Head of caudate nucleus (tissue), 42 donors: ENCODE results near the gene C5orf46.
"Not testable (repeated sequence)": the region's sequence is repeated elsewhere in the genome, so short reads cannot be mapped to it uniquely, and the experiment has no call there.

ENCODE experiments used
- DNase-seq, 42 donors: peaks; one replicate each; pipeline versions ENCODE4 v3.0.0 to v3.0.0-alpha.2; 2020 to 2021; ENCODE audit warnings: mixed read lengths in 7 of 42
- intact Hi-C: fragments of 100-400 bp; cut with DNase I; formaldehyde crosslinking; loops from one replicate; pipeline ENCODE4 v1.15.0; 2022

C5orf46 gene

DNA sequence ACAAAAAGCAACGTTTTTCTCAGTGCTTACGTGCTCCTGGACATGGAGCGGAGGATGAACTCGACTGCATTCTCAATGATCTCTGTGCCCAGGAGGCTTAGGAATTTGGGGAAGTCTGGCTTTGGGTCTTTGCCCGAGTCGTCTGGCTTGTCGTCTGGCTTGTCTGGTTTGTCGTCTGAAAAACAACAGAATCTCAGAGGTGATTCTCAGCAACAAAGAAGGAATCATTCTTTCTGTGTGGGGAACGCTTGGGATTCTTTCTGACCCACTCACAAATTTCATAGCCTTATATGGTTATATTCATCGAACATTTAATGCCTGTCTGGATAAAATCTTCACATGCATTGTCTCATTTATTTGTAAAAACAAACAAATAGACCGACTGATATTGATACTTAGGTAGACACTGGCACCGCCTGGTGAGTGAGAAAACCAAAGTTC is 4.7 kb downstream of the C5orf46 start:
- intact Hi-C loops, result no loop called here
- DNase-seq, result peak in 3 of 42 donors; percentile 2 to 42 (median 10)

DNA sequence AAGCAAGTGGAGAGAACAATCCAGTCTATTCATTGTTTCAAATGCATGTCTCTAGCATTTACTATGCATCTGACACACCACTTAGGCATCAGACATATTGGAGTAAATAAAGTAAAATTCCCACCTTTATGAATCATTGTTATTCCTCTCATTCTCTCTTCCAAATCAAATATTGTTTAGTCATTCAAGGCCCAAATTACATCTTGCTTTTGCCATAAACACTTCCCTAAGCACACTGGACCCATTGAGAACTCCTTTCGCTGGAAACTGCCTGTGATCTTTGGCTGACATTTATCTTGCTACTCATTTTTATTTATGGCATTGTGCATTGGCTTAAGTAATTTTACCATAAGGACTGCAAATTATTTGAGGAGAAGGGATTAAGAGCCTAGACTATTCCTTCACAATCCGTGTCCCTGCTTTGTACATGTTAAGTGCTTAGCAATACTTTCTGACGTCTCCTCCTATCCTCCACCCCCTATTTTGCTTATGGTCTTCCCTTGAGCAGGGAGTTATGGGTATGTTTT is 7.4 kb downstream of the C5orf46 start:
- intact Hi-C loops, result no loop called here
- DNase-seq, result no peak

DNA sequence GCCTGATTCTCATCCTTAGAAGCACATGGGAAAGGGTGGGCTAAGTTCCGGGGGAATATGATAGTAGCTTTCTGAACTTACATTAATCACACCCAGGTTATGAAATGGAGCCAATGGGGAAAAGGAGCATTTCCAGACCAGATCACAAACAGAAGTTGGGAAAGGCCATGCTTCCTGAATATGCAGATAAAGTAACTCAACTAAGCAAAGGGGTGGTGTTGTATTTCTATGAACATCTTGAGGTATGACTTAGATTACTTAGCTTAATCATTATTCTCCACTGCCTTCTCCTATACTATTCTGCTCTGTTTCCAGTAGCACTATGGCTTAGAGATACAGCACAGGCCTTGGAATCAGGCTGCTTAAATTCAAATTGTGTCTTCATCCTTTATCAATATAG is 10.5 kb downstream of the C5orf46 start:
- intact Hi-C loops, result no loop called here
- no peak for DNase-seq

DNA sequence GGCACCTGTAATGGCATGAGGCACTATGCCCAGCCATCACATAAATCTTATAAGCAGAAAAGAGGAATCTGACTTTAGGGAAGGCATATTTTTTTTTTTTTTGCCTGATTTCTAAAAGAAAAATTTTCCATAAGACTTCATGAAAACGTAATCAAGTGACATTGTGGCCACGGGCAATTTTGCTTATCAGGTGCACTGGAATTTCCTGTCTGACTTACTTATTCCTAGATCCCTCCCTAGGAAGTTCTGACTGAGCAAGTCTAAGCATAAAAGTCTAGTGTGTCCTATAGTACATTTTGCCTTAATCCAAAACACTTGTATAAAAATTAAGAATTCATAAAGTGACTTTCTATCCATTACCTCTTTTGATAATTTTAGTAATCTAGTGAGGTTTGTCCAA is 12.5 kb downstream of the C5orf46 start:
- no peak for DNase-seq
- intact Hi-C loops, result no loop called here

DNA sequence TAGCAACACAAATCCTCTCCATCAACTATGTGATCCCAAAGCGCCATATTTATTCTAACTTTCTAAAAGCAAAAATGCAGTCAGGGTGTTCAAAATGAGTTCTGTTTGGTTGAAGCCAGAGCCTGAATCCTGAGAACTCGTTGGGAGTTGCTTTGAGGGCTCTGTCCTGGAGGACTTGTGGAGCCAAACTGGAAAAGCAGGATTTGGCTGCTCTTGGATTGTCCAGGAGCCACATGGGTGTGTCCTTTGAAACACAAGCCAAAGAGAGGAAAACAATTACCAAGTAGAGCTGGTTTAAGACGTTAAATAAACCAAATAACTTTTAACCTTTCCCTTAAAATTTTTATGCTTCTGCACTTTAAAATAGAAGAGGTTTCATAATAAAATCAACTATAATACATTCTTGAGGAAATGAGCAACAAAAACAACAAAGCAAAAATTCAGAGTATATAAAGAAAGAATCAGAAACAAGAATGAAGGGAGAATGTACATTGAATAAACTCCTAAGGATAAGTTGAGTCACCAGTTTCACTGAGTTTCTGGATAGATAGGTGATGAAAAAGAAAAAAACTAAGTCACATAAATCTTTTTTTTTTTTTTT is 13.5 kb downstream of the C5orf46 start:
- DNase-seq, result no peak
- intact Hi-C loops, result no loop called here

DNA sequence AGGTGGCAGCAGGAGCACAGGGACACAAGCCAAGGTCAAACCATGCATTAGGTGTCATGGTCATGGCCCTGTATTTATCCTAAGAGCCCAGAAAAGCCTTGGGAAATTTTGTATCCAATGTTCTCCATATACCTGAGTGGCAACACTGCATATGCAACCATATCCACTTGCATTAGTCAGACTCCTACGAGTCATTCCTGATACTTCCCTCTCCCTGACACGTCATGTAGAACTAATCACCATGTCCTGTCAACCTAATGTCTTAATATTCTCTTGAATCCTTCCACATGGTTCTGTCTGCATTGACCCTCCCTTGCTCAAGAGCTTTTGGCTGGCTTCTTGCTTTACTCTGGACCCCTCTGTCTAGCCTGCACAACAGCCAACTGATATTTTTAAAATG is 18.4 kb downstream of the C5orf46 start:
- DNase-seq, result no peak
- intact Hi-C loops, result loop anchor here (5.0 kb wide), 1 partner anchor 44 kb away; no protein-coding TSS in a partner anchor

DNA sequence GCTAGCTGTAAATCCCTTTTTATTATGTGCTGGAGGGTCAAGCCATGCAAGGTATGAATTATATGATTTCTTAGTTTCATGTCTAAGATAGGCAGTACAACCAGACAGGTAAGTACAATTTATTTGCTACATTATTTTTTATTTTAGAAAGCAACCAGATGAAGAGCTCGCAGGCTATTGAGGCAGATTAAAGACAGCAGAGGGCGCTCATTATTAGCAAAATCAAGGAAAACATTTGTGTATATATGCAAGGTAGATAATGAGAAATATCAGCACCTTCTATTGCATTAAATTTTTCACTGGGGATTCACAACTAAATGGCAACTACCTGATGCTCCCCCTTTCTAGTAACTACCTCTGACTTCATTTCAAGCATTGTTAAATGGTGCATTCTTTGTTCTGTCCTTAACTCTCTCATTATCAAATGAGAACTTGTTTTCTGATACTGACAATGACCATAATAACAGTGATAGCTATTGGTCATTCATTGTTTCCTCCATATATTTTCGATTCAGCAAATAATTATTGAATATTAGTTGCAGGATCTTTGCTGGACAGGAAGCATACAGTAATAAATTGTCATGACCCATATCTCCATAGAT is 19.2 kb downstream of the C5orf46 start:
- DNase-seq, result peak in 9 of 42 donors; percentile 7 to 46 (median 13)
- intact Hi-C loops, result loop anchor here (5.0 kb wide), 1 partner anchor 45 kb away; no protein-coding TSS in a partner anchor

DNA sequence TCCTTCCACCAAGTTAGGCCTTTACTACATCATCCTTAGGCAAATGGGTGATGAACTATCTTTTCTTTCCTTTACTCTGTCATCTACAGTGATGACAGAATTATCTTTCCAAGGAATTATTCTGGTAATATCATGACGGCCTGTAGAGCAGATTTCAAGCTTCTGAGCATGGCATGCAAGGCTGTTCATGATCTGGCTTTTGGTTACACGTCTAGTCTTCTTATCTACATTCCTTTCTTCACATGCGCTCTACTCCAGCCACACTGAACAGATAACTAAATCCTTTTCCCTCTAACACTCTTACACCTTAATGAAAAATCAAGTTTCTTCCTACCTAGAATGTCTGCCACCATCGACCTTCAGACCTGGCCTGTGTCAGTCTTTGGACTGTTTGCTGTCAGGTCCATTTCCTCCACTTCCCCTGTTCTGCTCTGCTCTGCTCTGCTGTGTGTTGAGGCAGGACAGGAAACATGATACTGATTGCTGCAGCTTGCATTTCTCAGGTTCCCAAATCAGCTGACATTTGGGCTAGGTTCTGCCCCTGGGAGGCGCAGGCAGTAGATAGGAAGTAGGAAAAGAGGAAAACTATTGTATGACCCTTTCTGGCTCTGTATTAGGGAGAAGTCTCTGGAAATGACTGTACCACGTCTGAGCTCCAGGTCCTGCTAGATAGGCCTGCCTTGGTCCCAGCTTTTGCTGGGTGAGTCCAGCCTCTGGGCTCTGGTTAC is 23.6 kb downstream of the C5orf46 start:
- intact Hi-C loops, result no loop called here

DNA sequence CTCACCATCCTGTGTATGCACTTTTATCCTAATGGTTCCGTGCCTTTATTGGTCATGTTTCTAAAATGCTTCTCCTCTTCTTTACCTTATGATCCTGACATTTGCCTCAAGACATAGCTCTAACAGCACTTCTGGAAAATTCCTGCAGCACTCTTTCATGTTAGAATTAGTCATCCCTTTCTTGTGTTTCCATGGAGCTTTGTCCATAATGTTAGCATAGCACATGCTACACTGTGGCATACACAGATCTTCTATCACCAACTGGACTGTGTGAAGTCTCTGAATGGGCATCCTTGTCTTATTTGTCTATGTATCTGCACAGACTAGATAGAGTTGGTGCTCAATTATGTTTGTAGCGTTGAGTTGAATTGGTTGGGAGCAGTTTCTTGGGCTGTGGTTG is 25.9 kb downstream of the C5orf46 start:
- intact Hi-C loops, result no loop called here
- DNase-seq, result no peak

More for the DNA sequence above, 23.6 kb downstream of the C5orf46 start:
- no peak for DNase-seq

DNA sequence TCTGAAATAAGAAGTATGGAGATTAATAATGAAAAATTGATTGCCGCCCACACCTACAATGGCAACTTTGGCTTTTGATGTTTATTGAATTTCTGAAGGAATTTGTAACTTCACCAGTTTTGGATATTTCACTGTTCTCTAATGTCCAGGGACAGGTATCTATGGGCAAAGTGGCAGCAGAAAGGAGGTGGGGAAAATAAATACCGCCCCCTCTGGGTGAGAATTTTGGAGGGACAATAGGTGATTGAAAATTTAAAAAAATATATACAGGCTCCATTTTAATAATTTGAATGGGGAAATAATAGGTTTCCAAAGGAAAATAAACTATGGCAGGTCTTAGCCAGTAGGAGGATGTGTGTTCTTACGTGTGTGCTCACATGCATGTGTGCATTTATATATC is 26.6 kb downstream of the C5orf46 start:
- intact Hi-C loops, result no loop called here

DNA sequence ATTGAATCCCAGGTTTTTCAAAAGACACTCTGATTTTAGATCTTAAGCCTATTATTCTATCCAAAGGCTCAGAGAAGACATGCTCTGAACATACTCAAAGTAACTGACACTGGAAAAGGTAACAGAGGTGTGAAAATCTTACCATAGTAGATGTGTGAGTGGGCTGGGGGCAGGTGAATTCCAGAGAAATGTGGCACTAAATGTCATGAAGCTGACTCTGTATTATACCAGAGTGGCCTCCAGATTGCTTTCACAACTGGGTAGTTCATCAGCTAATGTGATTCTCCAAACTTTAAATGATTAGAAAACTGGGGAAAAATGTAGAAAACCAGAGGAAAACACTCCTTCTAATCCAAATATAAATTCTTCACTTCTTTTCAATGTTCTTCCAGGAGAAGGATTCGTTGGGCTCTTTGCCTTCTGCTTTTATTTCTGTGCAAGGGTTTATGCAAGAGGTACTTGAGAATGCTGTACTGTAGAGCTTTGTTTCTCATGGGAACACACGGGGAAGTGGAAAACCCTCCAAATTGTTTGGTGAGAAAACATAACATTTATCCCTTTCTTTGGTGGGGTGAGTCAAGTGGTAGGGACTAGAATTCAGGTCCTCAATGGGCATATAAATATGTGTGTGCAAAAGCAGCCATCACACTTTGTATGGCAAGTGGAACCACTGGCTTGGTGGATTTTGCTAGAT is 28.1 kb downstream of the C5orf46 start, which contains the start of gene SCGB3A2:
Gene SCGB3A2 (plus strand): TSS at position 646 of the 694 bp plus-strand sequence. CDS start 93 bp downstream, outside the sequence.
- DNase-seq, result no peak
- intact Hi-C loops, result no loop called here

More for the DNA sequence above, 26.6 kb downstream of the C5orf46 start:
- no peak for DNase-seq

DNA sequence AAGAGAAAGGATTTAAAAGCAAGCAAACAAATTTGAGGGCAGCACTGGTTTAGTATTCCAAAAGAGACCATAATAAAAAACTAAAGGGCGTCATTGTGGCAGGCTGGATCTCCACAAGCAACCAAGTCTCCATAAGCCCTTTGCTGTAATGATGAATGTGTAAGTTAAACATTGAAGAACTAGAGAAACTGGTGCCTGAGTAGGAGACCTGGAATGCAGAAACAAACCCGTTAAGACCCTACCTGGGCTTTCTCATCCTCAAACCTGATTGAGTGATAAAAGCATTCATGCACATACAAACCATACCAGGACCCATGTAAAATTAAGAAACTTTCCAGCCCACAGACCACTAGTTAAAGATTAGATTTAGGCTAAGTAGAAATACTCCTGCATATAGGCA is 29.7 kb downstream of the C5orf46 start:
- no peak for DNase-seq
- intact Hi-C loops, result no loop called here

DNA sequence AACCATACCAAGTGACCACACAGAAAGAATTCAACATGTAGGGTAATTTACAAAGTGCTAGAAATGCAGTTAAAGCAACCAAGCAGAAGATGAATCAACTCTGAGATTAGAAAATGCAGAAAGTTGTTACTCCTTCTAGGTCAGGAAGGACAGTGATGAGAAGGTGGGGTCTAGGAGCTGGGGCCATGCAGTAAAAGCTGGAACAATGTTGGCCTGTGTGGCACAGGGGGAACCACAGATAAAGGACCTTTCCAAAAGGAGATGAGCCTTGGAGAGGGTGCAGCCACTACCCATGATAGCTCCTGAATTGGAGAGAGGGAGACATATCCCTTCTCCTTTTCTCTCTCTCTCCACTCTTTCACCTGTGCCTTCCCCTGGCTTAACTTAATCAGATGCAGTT is 30.2 kb downstream of the C5orf46 start:
- DNase-seq, result no peak
- intact Hi-C loops, result no loop called here

DNA sequence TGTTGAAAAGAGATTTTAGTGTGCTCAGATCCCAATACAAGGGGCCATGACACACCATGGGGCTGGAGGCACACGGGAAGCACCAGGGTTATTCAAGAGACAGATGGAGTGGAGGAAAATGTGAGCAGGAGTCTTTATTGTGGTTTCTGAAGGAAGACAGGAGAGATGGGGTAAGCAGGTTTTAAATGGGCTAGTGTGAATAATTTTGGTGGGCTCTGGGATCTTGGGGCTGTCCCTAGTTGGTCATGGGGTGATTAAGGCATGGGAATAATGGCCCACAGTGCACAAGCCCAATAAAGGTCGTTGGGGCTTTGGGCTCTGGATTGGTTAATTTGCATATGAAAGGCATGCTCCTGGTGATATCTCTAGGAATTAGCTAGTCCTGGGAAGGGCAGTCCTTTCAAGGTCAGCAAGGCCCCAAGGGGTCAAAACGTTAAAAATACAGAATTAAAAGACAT is 31.4 kb downstream of the C5orf46 start:
- intact Hi-C loops, result no loop called here
- no peak for DNase-seq

DNA sequence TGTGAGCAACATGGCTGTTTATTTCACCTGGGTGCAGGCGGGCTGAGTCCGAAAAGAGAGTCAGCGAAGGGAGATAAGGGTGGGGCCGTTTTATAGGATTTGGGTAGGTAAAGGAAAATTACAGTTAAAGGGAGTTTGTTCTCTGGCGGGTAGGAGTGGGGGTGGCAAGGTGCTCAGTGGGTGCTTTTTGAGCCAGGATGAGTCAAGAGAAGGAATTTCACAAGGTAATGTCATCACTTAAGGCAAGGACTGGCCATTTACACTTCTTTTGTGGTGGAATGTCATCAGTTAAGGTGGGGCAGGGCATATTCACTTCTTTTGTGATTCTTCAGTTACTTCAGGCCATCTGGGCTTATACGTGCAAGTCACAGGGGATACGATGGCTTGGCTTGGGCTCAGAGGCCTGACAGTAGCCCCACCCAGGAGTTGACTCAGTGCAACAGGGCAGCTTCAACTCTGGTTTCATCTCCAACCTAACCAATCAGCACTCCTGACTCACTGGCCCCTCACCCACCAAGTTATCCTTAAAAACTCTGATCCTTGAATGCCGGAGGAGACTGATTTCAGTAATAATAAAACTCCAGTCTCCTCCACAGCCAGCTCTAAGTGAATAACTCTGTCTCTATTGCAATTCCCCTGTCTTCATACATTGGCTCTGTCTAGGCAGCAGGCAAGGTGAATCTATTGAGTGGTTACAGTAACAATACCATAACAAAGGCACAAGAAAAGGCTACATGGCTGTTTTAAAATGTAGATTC is 32.0 kb downstream of the C5orf46 start:
- DNase-seq, intact Hi-C loops: not testable (repeated sequence)

DNA sequence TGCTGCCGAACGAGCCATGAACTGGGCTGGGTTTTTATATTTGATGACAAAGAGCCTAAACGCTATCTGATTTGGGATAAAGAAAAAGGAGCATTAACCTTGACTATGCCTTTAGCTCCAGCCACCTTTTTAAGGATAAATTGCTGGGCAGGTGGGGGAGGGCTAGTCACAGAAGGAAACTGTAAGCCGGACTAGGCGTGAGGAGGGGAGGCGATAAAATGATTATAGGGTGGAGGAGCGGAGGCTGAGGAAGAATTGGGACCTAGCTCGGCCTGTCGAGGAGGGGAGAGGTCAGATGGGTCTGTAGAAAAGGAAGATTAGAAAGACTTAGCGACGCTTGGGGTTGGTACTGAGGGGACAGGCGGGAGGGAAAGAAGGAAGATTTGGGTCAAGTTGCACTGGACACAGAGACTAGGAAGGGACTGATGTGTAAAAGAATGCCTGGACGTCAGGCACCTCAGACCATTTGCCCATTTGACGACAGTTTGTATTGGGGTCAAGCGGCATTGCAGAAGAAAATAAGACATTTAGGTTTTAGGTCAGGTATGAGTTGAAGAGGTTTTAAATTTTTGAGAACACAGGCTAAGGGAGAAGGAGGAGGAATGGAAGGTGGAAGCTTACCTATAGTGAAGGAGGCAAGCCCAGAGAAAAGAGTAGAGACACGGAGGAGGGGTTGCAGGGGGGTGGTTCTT is 33.4 kb downstream of the C5orf46 start:
- intact Hi-C loops, DNase-seq: not testable (repeated sequence)

DNA sequence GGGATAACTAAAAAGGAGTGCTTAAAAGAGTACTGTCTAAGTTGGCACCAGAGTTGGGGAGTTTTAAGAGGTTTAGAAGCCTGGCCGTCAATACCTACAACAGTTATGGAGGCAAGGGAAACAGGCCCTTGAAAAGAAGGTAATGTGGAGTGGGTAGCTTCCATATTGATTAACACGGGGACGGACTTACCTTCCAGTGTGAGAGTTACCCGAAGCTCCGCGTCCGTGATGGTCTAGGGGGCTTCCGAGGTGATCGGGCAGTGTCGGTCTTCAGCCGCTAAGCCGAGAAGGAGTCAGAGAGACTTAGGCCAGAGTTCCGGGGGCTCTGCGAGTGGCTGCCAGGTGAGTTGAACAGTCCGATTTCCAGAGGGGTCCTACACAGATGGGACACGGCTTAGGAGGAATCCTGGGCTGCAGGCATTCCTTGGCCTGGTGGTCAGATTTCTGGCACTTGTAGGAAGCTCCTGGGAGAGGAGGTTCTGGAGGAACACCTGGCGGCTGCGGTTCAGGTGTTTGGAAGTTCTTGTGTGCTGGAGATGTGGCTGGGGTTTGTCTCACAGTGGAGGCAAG is 34.3 kb downstream of the C5orf46 start:
- DNase-seq, intact Hi-C loops: not testable (repeated sequence)

DNA sequence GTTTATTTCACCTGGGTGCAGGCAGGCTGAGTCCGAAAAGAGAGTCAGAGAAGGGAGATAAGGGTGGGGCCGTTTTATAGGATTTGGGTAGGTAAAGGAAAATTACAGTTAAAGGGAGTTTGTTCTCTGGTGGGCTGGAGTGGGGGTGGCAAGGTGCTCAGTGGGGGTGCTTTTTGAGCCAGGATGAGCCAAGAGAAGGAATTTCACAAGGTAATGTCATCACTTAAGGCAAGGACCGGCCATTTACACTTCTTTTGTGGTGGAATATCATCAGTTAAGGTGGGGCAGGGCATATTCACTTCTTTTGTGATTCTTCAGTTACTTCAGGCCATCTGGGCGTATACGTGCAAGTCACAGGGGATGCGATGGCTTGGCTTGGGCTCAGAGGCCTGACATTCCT is 36.4 kb downstream of the C5orf46 start:
- intact Hi-C loops, DNase-seq: not testable (repeated sequence)
